Measurements from ENCODE around the gene C12orf75. TPM values are rescaled to one million over a fixed set of nuclear protein-coding genes. Genes with fewer than 3 reads are reported as not detected.

The C12orf75 gene
- total and polyA plus RNA-seq, 2 experiments from 2014 or later: 43.9 to 69.8 TPM

DNA sequence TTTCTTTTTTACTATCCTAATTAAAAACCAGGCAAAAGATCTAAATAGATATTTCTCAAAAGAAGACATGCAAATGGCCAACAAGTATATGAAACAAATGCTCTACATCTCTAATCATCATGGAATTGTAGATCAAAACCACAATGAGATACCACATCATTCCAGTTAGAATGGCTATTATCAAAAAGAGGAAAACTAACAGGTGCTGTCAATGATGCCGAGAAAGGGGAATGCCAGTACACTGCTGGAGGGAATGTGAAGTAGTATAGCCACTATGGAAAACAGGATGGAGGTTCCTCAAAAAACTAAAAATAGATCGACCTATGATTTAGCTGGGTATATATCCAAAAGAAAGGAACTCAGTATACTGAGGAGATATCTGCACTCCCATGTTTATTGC is 39.0 kb upstream of the C12orf75 start (continued):
- TF ChIP-seq, protein P1, sequence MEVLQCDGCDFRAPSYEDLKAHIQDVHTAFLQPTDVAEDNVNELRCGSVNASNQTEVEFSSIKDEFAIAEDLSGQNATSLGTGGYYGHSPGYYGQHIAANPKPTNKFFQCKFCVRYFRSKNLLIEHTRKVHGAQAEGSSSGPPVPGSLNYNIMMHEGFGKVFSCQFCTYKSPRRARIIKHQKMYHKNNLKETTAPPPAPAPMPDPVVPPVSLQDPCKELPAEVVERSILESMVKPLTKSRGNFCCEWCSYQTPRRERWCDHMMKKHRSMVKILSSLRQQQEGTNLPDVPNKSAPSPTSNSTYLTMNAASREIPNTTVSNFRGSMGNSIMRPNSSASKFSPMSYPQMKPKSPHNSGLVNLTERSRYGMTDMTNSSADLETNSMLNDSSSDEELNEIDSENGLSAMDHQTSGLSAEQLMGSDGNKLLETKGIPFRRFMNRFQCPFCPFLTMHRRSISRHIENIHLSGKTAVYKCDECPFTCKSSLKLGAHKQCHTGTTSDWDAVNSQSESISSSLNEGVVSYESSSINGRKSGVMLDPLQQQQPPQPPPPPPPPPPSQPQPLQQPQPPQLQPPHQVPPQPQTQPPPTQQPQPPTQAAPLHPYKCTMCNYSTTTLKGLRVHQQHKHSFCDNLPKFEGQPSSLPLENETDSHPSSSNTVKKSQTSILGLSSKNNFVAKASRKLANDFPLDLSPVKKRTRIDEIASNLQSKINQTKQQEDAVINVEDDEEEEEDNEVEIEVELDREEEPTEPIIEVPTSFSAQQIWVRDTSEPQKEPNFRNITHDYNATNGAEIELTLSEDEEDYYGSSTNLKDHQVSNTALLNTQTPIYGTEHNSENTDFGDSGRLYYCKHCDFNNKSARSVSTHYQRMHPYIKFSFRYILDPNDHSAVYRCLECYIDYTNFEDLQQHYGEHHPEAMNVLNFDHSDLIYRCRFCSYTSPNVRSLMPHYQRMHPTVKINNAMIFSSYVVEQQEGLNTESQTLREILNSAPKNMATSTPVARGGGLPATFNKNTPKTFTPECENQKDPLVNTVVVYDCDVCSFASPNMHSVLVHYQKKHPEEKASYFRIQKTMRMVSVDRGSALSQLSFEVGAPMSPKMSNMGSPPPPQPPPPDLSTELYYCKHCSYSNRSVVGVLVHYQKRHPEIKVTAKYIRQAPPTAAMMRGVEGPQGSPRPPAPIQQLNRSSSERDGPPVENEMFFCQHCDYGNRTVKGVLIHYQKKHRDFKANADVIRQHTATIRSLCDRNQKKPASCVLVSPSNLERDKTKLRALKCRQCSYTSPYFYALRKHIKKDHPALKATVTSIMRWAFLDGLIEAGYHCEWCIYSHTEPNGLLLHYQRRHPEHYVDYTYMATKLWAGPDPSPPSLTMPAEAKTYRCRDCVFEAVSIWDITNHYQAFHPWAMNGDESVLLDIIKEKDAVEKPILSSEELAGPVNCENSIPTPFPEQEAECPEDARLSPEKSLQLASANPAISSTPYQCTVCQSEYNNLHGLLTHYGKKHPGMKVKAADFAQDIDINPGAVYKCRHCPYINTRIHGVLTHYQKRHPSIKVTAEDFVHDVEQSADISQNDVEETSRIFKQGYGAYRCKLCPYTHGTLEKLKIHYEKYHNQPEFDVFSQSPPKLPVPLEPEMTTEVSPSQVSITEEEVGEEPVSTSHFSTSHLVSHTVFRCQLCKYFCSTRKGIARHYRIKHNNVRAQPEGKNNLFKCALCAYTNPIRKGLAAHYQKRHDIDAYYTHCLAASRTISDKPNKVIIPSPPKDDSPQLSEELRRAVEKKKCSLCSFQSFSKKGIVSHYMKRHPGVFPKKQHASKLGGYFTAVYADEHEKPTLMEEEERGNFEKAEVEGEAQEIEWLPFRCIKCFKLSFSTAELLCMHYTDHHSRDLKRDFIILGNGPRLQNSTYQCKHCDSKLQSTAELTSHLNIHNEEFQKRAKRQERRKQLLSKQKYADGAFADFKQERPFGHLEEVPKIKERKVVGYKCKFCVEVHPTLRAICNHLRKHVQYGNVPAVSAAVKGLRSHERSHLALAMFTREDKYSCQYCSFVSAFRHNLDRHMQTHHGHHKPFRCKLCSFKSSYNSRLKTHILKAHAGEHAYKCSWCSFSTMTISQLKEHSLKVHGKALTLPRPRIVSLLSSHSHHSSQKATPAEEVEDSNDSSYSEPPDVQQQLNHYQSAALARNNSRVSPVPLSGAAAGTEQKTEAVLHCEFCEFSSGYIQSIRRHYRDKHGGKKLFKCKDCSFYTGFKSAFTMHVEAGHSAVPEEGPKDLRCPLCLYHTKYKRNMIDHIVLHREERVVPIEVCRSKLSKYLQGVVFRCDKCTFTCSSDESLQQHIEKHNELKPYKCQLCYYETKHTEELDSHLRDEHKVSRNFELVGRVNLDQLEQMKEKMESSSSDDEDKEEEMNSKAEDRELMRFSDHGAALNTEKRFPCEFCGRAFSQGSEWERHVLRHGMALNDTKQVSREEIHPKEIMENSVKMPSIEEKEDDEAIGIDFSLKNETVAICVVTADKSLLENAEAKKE (CRISPR knock-in tag; IDR thresholded peaks at IDR 0.05): no peak

DNA sequence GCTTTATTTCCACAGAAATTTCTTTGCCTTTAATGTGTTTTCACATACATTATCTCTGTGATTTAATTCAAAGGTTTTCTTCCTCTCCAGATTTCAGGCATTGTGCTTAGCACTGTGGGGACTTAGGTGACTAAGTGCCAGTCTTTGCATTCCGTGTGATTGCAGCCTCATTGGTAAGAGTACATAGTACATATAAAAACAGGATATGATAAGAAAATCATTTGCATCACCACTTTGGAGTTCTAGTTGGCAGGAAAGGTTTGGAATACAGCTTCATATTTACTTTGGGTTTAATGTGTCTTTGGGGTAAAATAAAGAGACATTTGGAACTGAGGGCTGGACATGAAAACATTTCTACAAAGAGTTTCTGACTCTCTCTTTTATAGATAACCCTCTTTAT is 37.8 kb upstream of the C12orf75 start:
- Mint-ChIP-seq H3K4me3 (no peak overlapping the region), H3K27ac (no peak overlapping the region), H3K4me1 (peaks cover 18% of the 10 kb centered on the region), H3K36me3 (ENCODE audit: low read depth) (peaks cover 3% of the 10 kb centered on the region), H3K27me3 (ENCODE audit: insufficient read depth, low read depth, poor library complexity) (no peaks in the 10 kb centered on the region), H3K9me3 (peaks cover 4% of the 10 kb centered on the region)
- Histone ChIP-seq H3K36me3 (ENCODE audit: insufficient read depth) (no peaks in the 10 kb centered on the region), H3K9me2 (ENCODE audit: insufficient read depth) (no peaks in the 10 kb centered on the region), H3F3A (replicated peaks; ENCODE audit: low read depth) (no peaks in the 10 kb centered on the region), H4K20me1 (replicated peaks; ENCODE audit: insufficient read depth) (no peaks in the 10 kb centered on the region), H3K79me2 (replicated peaks; ENCODE audit: insufficient read depth) (no peaks in the 10 kb centered on the region), H3K4me1 (ENCODE audit: insufficient read depth) (peaks cover 17% of the 10 kb centered on the region), H3K27me3 (ENCODE audit: insufficient read depth) (no peaks in the 10 kb centered on the region), H3K4me2 (no peak overlapping the region), H3K4me3 (no peak overlapping the region), H2AFZ (no peak overlapping the region), H3K27ac (ENCODE audit: low read depth) (no peak overlapping the region)
- TF ChIP-seq POLR2AphosphoS5 (IDR thresholded peaks at IDR 0.05; ENCODE audit: low read depth) (no peak), JUNB (IDR thresholded peaks at IDR 0.05; ENCODE audit: unreplicated experiment) (no peak), NANOG (IDR thresholded peaks at IDR 0.05; ENCODE audit: borderline replicate concordance) (no peak), ZNF114 (CRISPR knock-in tag; IDR thresholded peaks at IDR 0.05) (no peak), STAT1 (IDR thresholded peaks at IDR 0.05; ENCODE audit: unreplicated experiment) (no peak), EZH2 (IDR thresholded peaks at IDR 0.05; ENCODE audit: low read depth, unreplicated experiment) (no peak)
- TF ChIP-seq, protein P2, sequence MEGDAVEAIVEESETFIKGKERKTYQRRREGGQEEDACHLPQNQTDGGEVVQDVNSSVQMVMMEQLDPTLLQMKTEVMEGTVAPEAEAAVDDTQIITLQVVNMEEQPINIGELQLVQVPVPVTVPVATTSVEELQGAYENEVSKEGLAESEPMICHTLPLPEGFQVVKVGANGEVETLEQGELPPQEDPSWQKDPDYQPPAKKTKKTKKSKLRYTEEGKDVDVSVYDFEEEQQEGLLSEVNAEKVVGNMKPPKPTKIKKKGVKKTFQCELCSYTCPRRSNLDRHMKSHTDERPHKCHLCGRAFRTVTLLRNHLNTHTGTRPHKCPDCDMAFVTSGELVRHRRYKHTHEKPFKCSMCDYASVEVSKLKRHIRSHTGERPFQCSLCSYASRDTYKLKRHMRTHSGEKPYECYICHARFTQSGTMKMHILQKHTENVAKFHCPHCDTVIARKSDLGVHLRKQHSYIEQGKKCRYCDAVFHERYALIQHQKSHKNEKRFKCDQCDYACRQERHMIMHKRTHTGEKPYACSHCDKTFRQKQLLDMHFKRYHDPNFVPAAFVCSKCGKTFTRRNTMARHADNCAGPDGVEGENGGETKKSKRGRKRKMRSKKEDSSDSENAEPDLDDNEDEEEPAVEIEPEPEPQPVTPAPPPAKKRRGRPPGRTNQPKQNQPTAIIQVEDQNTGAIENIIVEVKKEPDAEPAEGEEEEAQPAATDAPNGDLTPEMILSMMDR (conservative IDR thresholded peaks at IDR 0.05; ENCODE audit: low read depth in 2 of 2): no peak
- TF ChIP-seq, protein P1 (CRISPR knock-in tag; IDR thresholded peaks at IDR 0.05): no peak
- no peak for ATAC-seq
- DNase-seq (ENCODE audit: low spot score): no peak

All from GM23338 (cell line).